HFFc6 (cell line): ENCODE results near the gene GAMT. TPM values are rescaled to one million over a fixed set of nuclear protein-coding genes. Genes with fewer than 3 reads are reported as not detected.

Experiments
- DNase-seq: peaks from one replicate; pipeline ENCODE4 v3.0.0-alpha.2; 2018
- H3K27ac Mint-ChIP-seq: 2 replicates; pipeline ENCODE4 v1.8.0; 2020; ENCODE audit warnings: mild to moderate bottlenecking, mixed read lengths
- H3K27me3 Mint-ChIP-seq: 2 replicates; pipeline ENCODE4 v1.8.0; 2021; ENCODE audit warnings: mild to moderate bottlenecking, moderate library complexity, mixed read lengths; ENCODE audit not compliant: insufficient read depth
- H3K36me3 Mint-ChIP-seq: 2 replicates; pipeline ENCODE4 v1.8.0; 2021; ENCODE audit warnings: low read depth, mixed read lengths
- H3K4me1 Mint-ChIP-seq: 2 replicates; pipeline ENCODE4 v1.8.0; 2020; ENCODE audit warnings: low read depth, mixed read lengths
- H3K4me3 Mint-ChIP-seq: 2 replicates; pipeline ENCODE4 v1.8.0; 2020; ENCODE audit warnings: mild to moderate bottlenecking, moderate library complexity, mixed read lengths
- H3K9me3 Mint-ChIP-seq: 2 replicates; pipeline ENCODE4 v1.8.0; 2020; ENCODE audit warnings: mild to moderate bottlenecking, mixed read lengths
- total RNA-seq, 6 experiments: library from RNA; stranded (reverse); fragmentation: NEBNext Ultra II Directional; extraction: Animal tissue kit (Norgen Biotek cat#: 25700); gene quantifications; 2 replicates in 1 of 6; 3 replicates in 5 of 6; pipeline ENCODE4 v1.2.3, GENCODE V29; 2021
- TF ChIP-seq, protein P1 (sequence below): fragments of 200-600 bp; sonication (generic); IDR thresholded peaks from 2 replicates; pipeline ENCODE4 v1.5.0; 2021; ENCODE audit warnings: antibody characterized with exemption, mild to moderate bottlenecking

Gene GAMT
- total RNA-seq, 6 experiments from 2014 or later = 55.2 to 71.3 (median 67.7) TPM

DNA sequence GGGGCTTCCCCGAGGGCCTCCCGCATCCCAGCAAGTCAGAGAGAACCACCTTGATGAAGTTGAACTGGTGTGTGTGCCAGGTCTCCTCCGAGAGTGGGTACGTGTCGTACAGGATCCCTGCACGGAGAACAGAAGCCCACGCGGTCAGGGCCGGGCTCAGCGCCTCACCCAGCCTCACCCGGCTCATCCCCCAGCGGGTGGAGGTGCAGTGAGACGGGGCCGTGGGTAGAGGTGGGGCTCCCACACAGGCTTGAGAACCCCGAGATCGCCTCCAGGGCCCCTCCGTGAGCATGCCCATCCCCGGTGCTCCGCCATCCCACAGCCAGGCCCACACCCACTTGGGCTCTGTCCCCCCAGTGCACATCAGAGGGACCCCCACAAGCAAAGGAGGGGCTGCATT is 2.3 kb downstream of the GAMT start:
- no peak for DNase-seq
- no peaks in the 10 kb centered on the region for H3K9me3 Mint-ChIP-seq
- no peak overlapping the region for H3K27ac Mint-ChIP-seq
- no peaks in the 10 kb centered on the region; the same call in 1 of the 2 replicates for H3K36me3 Mint-ChIP-seq
- TF ChIP-seq, protein P1, sequence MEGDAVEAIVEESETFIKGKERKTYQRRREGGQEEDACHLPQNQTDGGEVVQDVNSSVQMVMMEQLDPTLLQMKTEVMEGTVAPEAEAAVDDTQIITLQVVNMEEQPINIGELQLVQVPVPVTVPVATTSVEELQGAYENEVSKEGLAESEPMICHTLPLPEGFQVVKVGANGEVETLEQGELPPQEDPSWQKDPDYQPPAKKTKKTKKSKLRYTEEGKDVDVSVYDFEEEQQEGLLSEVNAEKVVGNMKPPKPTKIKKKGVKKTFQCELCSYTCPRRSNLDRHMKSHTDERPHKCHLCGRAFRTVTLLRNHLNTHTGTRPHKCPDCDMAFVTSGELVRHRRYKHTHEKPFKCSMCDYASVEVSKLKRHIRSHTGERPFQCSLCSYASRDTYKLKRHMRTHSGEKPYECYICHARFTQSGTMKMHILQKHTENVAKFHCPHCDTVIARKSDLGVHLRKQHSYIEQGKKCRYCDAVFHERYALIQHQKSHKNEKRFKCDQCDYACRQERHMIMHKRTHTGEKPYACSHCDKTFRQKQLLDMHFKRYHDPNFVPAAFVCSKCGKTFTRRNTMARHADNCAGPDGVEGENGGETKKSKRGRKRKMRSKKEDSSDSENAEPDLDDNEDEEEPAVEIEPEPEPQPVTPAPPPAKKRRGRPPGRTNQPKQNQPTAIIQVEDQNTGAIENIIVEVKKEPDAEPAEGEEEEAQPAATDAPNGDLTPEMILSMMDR = no peak
- H3K27me3 Mint-ChIP-seq = 0 out of 2 replicates have a peak, but pooled peaks cover 1% of the 10 kb centered on the region
- no peak overlapping the region for H3K4me3 Mint-ChIP-seq
- peaks cover 15% of the 10 kb centered on the region for H3K4me1 Mint-ChIP-seq

DNA sequence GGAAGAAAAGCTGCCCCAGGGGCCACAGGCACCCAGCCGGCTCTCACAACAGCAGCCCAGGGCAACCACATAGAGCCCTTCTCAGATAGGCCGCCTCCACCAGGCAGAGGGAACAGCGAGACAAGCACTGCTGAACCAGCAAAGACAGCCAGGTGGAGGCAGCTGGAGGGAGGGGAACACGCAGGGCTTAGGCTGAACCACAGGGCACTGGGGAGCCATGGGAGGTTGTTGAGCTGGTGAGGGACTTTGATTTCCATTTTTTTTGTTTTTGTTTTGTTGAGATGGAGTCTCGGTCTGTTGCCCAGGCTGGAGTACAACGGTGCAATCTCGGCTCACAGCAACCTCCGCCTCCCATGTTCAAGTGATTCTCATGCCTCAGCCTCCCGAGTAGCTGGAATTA is 3.5 kb downstream of the GAMT start:
- TF ChIP-seq, protein P1 = no peak
- no peak overlapping the region for H3K27ac Mint-ChIP-seq
- no peak for DNase-seq
- H3K4me1 Mint-ChIP-seq = peaks cover 9% of the 10 kb centered on the region
- H3K9me3 Mint-ChIP-seq = no peaks in the 10 kb centered on the region
- H3K36me3 Mint-ChIP-seq = no peaks in the 10 kb centered on the region; the same call in 1 of the 2 replicates
- no peak overlapping the region for H3K4me3 Mint-ChIP-seq
- H3K27me3 Mint-ChIP-seq = 0 out of 2 replicates have a peak, but pooled peaks cover 1% of the 10 kb centered on the region

DNA sequence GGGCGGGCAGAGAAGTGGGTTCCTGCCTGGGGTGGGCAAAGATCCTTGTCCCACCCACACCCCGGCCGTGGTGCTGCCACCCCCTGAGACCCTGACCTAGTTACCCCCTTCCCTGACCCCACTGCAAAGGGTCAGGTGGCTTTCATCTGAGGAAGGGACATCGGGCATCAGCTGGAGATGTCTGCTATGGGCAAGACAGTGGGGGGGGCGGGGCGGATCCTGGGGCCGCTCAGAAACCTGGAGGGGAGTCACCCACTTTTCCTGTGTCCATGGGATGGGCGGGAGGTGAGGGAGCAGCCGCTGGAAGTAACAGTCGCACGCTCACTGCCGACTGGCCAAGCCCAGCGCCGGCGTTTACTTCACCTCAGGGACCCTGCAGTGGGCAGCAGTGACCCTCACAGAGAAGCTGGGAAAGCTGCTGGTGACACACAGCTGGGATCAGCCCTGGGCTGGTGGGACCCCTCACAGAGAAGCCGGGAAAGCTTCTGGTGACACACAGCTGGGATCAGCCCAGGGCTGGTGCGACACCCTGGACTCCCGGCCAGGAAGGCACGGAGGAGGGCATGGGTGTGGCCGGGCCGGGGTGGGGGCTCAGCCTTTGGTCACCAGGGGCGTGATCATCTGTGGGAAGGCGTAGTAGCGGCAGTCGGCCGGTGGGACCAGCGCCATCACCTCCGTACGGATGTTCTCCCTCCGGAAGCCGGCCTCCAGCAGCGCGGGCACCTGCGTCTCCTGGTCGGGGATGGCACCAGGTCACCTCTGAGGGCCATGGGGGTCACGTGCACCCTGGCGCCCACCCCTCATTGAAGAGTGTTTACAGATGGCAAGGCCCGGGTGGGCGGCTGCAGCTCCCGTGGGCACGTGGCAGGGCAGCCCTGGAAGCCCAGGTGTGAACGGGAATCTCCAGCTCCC is 4.3 kb downstream of the GAMT start:
- no peak overlapping the region for H3K4me3 Mint-ChIP-seq
- no peak for DNase-seq

DNA sequence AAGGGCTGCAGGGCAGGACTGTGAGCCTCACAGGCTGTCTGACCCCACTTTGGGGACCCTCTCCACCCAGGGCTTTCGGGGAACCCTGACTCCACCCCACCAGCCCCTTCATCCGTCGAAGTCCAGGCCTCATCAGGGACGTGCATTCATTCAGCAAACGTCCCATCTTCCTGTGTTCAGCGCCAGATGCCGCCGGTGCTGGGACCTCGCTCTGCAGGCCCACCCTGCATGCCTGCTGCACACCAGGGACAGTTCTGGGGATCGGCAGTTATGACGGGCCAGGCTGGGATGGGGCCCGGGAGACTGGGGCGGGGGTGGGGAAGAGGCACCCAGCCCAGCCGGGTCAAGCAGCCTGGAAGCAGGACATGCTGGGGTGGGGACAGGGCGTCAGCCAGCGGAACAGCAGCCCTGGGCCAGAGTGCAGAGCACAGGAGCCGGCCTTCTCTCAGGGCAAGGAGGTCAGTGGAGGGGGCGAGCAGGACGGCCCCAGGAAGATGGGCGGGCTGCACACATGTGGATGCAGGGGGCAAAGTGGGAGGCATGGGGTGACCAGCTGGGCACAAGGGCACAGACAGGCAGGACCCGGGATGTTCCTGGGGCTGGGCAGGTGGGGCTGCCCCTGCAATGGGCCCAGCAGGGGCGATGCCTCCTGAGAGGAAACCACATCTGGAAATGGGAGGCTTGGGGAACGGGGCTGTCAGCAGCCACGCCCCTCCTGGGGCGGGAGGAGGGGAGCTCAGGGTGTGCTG is 5.1 kb downstream of the GAMT start:
- DNase-seq = no peak
- no peak overlapping the region for H3K4me3 Mint-ChIP-seq
- H3K27ac Mint-ChIP-seq = no peak overlapping the region
- TF ChIP-seq, protein P1 = no peak
- H3K36me3 Mint-ChIP-seq = peaks cover 8% of the 10 kb centered on the region; the same call in 1 of the 2 replicates
- no peaks in the 10 kb centered on the region for H3K9me3 Mint-ChIP-seq
- H3K27me3 Mint-ChIP-seq = 0 out of 2 replicates have a peak, but pooled peaks cover 1% of the 10 kb centered on the region
- peaks cover 5% of the 10 kb centered on the region; the same call in 1 of the 2 replicates for H3K4me1 Mint-ChIP-seq

More for the DNA sequence above, 4.3 kb downstream of the GAMT start:
- peaks cover 5% of the 10 kb centered on the region; the same call in 1 of the 2 replicates for H3K4me1 Mint-ChIP-seq
- TF ChIP-seq, protein P1 = no peak
- H3K27me3 Mint-ChIP-seq = 0 out of 2 replicates have a peak, but pooled peaks cover 1% of the 10 kb centered on the region
- H3K36me3 Mint-ChIP-seq = peaks cover 5% of the 10 kb centered on the region; the same call in 1 of the 2 replicates
- no peaks in the 10 kb centered on the region for H3K9me3 Mint-ChIP-seq
- H3K27ac Mint-ChIP-seq = no peak overlapping the region; the same call in 1 of the 2 replicates

DNA sequence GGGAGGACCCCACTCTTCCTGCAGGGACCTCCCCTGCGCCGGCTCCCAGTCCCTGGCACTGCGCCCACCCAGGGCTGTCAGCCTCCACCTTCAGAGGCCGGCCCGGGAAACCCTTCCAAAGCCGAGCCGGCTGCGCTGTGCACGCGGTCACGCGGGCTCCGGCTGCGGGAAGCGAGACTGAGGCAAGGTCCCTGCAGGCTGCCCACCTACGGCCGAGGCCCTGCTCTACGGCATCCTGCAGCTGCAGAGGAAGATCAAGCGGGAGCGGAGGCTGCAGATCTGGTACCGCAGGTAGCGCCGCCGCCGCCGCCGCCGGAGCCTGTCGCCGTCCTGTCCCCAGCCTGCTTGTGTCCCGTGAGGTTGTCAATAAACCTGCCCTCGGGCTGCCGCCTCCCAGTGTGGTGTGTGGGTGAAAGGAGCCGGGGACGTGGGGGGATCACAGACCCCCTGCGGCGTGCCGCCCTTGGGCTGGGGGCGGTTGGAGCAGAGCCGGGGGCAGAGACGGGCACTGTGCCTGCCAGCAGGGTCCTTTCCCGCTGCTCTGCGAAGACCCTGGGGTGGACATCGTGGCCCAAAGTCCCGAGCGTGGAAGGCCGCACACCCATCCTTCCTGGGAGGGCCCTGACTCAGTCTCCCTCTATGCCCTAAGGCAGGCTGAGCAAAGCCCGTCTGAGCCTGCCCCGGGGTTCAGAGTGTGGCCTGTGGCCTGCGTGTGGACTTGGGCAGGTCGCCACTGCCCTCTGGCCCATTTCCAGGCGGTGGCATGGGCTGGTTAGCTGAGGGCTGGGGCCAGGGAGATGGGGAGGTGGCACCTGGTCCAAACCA is 5.9 kb downstream of the GAMT start:
- Mint-ChIP-seq H3K27me3 (0 out of 2 replicates have a peak, but pooled peaks cover 1% of the 10 kb centered on the region), H3K27ac (no peak overlapping the region), H3K4me3 (no peak overlapping the region), H3K9me3 (no peaks in the 10 kb centered on the region), H3K4me1 (peaks cover 4% of the 10 kb centered on the region; the same call in 1 of the 2 replicates), H3K36me3 (peaks cover 11% of the 10 kb centered on the region; the same call in 1 of the 2 replicates)
- TF ChIP-seq, protein P1 = no peak
- no peak for DNase-seq
